IMR-90 (cell line): ENCODE data around the gene CDC73. TPM values are rescaled to one million over a fixed set of nuclear protein-coding genes. Genes with fewer than 3 reads are reported as not detected.

Source experiments
- ATAC-seq: fragments of 200-7000 bp; cut with Tn5 transposase; 2 replicates; pipeline ENCODE4 v1.9.1; 2020; ENCODE audit warnings: low read depth, mild to moderate bottlenecking, moderate library complexity
- BruUV-seq: library from RNA; stranded (reverse); fragments of 400-500 nt; replicated peaks from 2 replicates; lab custom pipeline; 2021; lab: Mats Ljungman, UMichigan
- CTCF ChIA-PET: fragments of 300-600 bp; formaldehyde crosslinking; extraction: SDS; loops from one replicate; lab custom pipeline; 2021; ENCODE audit warnings: antibody characterized with exemption; lab: Yijun Ruan, JAX
- POLR2A ChIA-PET: fragments of 300-600 bp; sonication (Branson Sonifier 250); formaldehyde crosslinking; loops from one replicate; lab custom pipeline; 2022; ENCODE audit warnings: antibody characterized with exemption; ENCODE audit not compliant: unreplicated experiment; lab: Charles Lee
- DNase-seq: peaks from one replicate; pipeline ENCODE4 v3.0.0; 2013
- H2AFZ ChIP-seq: replicated peaks from 2 replicates; pipeline ENCODE3; 2013; ENCODE audit warnings: low read length, mild to moderate bottlenecking; ENCODE audit not compliant: poor library complexity
- H2AK5ac ChIP-seq: 2 replicates; pipeline ENCODE4 v1.6.1; 2013; ENCODE audit warnings: low read depth, low read length, inconsistent platforms
- H2AK9ac ChIP-seq: replicated peaks from 2 replicates; pipeline ENCODE3; 2013; ENCODE audit warnings: mild to moderate bottlenecking, low read depth, low read length, moderate library complexity; ENCODE audit not compliant: poor library complexity
- H2BK120ac ChIP-seq: 2 replicates; pipeline ENCODE4 v1.6.1; 2013; ENCODE audit warnings: low read depth, low read length, inconsistent platforms
- H2BK15ac ChIP-seq: 3 replicates; pipeline ENCODE4 v1.6.1; 2013; ENCODE audit warnings: low read depth, low read length, inconsistent platforms
- H2BK20ac ChIP-seq: 2 replicates; pipeline ENCODE4 v1.6.1; 2013; ENCODE audit warnings: low read depth, mild to moderate bottlenecking, inconsistent platforms, low read length, moderate library complexity
- H2BK5ac ChIP-seq: 2 replicates; pipeline ENCODE4 v1.6.1; 2013; ENCODE audit warnings: mild to moderate bottlenecking, low read depth, low read length, inconsistent platforms; ENCODE audit not compliant: poor library complexity, severe bottlenecking
- H3K14ac ChIP-seq: replicated peaks from 2 replicates; pipeline ENCODE4 v1.6.1; 2013; ENCODE audit warnings: low read depth, low read length, inconsistent platforms
- H3K18ac ChIP-seq: 2 replicates; pipeline ENCODE4 v1.6.1; 2013; ENCODE audit warnings: low read depth, low read length, control low read depth
- H3K23ac ChIP-seq: 2 replicates; pipeline ENCODE4 v1.6.1; 2013; ENCODE audit warnings: low read depth, low read length, inconsistent platforms
- H3K27ac ChIP-seq: 2 replicates; pipeline ENCODE4 v1.5.1; 2013; ENCODE audit warnings: mild to moderate bottlenecking, control low read depth, low read length; ENCODE audit not compliant: insufficient read depth
- H3K27me3 ChIP-seq: 2 replicates; pipeline ENCODE4 v1.6.1; 2013; ENCODE audit warnings: low read length; ENCODE audit not compliant: control insufficient read depth, insufficient read depth
- H3K36me3 ChIP-seq: 2 replicates; pipeline ENCODE4 v1.6.1; 2013; ENCODE audit warnings: low read length, mixed read lengths; ENCODE audit not compliant: control insufficient read depth, insufficient read depth
- H3K4ac ChIP-seq: 2 replicates; pipeline ENCODE4 v1.6.1; 2013; ENCODE audit warnings: low read depth, low read length, inconsistent platforms
- H3K4me1 ChIP-seq: 2 replicates; pipeline ENCODE4 v1.6.1; 2013; ENCODE audit warnings: low read length, mixed read lengths; ENCODE audit not compliant: control insufficient read depth, insufficient read depth
- H3K4me2 ChIP-seq: 2 replicates; pipeline ENCODE4 v1.6.1; 2013; ENCODE audit warnings: low read depth, mild to moderate bottlenecking, control low read depth, low read length, moderate library complexity
- H3K4me3 ChIP-seq: 2 replicates; pipeline ENCODE4 v1.5.1; 2013; ENCODE audit warnings: low read depth, mild to moderate bottlenecking, control low read depth, low read length, moderate library complexity; ENCODE audit not compliant: insufficient read depth
- H3K56ac ChIP-seq: 2 replicates; pipeline ENCODE4 v1.6.1; 2013; ENCODE audit warnings: low read length, inconsistent platforms; ENCODE audit not compliant: insufficient read depth; ENCODE audit errors: extremely low read depth
- H3K79me1 ChIP-seq, 2 experiments: 2 replicates each; pipeline ENCODE4 v1.6.1; 2013; ENCODE audit warnings: low read length in 2 of 2, inconsistent platforms in 1 of 2, low read depth in 1 of 2
- H3K9ac ChIP-seq: 2 replicates; pipeline ENCODE4 v1.6.1; 2013; ENCODE audit warnings: low read depth, low read length, control low read depth
- H3K9me1 ChIP-seq: 2 replicates; pipeline ENCODE4 v1.6.1; 2013; ENCODE audit warnings: low read length, inconsistent platforms; ENCODE audit not compliant: insufficient read depth
- H3K9me3 ChIP-seq: 2 replicates; pipeline ENCODE4 v1.6.1; 2013; ENCODE audit warnings: low read length; ENCODE audit not compliant: control insufficient read depth, insufficient read depth
- H4K20me1 ChIP-seq: 2 replicates; pipeline ENCODE4 v1.6.1; 2013; ENCODE audit warnings: low read length, inconsistent platforms; ENCODE audit not compliant: insufficient read depth
- H4K5ac ChIP-seq: 2 replicates; pipeline ENCODE4 v1.6.1; 2013; ENCODE audit warnings: mild to moderate bottlenecking, low read depth, low read length, control low read depth
- H4K8ac ChIP-seq, 2 experiments: 2 replicates each; pipeline ENCODE4 v1.6.1; 2013; ENCODE audit warnings: low read depth in 2 of 2, low read length in 2 of 2, control low read depth in 1 of 2, inconsistent platforms in 1 of 2
- H4K91ac ChIP-seq: 2 replicates; pipeline ENCODE4 v1.6.1; 2013; ENCODE audit warnings: low read depth, low read length, inconsistent platforms; ENCODE audit not compliant: insufficient read depth
- BHLHE40 ChIP-seq: fragments of 150-350 bp; IDR thresholded peaks from 2 replicates; pipeline ENCODE4 v1.6.1; 2016; ENCODE audit warnings: mild to moderate bottlenecking, low read depth, low read length
- CEBPB ChIP-seq: IDR thresholded peaks from 2 replicates; pipeline ENCODE4 v1.6.1; 2012; ENCODE audit warnings: low read depth, low read length, improper control_type of control experiment
- MAFK ChIP-seq: IDR thresholded peaks from 2 replicates; pipeline ENCODE4 v1.6.1; 2012; ENCODE audit warnings: low read depth, low read length, improper control_type of control experiment
- MXI1 ChIP-seq: IDR thresholded peaks from 2 replicates; pipeline ENCODE4 v1.6.1; 2012; ENCODE audit warnings: low read depth, mild to moderate bottlenecking, low read length, moderate library complexity, borderline replicate concordance
- NFE2L2 ChIP-seq: fragments of 150-350 bp; IDR thresholded peaks from 2 replicates; pipeline ENCODE4 v1.6.1; 2016; ENCODE audit warnings: low read depth, mild to moderate bottlenecking, low read length
- POLR2A ChIP-seq: IDR thresholded peaks from 2 replicates; pipeline ENCODE4 v1.6.1; 2012; ENCODE audit warnings: mild to moderate bottlenecking, low read depth, low read length
- RAD21 ChIP-seq: IDR thresholded peaks from 2 replicates; pipeline ENCODE4 v1.6.1; 2012; ENCODE audit warnings: low read length, improper control_type of control experiment
- RCOR1 ChIP-seq: IDR thresholded peaks from 2 replicates; pipeline ENCODE4 v1.6.1; 2012; ENCODE audit warnings: mild to moderate bottlenecking, low read length, improper control_type of control experiment; ENCODE audit not compliant: insufficient replicate concordance
- WGBS, 2 experiments: methylation state at CpG; one replicate each; pipeline versions ENCODE4 v1.1.5 to v1.1.7; 2013; ENCODE audit warnings: missing lambda C conversion rate in 2 of 2; ENCODE audit not compliant: insufficient read length in 1 of 2; ENCODE audit errors: extremely low coverage in 2 of 2; 5-methylcytosine and 5-hydroxymethylcytosine counted together
- dilution Hi-C: fragments of 300-500 bp; cut with HindIII; formaldehyde crosslinking; loops from one replicate; pipeline ENCODE4 v1.14.3; 2018; ENCODE audit warnings: low sequenced_read_pairs; ENCODE audit not compliant: unreplicated experiment
- in situ Hi-C: fragments of 300-500 bp; cut with MboI; formaldehyde crosslinking; loops from 3 replicates; pipeline ENCODE4 v1.14.3; 2019; ENCODE audit warnings: low sequenced_read_pairs, inconsistent platforms, mixed read lengths
- intact Hi-C: fragments of 100-400 bp; cut with micrococcal nuclease; formaldehyde crosslinking; loops from 2 replicates; pipeline ENCODE4 v1.10.0; 2022
- polyA plus RNA-seq, 3 experiments: library from polyadenylated mRNA; depleted of rRNA; stranded (reverse); fragments of >200 nt; gene quantifications; 2 replicates each; pipeline ENCODE4 v1.2.3, GENCODE V29; 2012; ENCODE audit warnings: low replicate concordance in 1 of 3
- total RNA-seq: library from RNA; depleted of rRNA; stranded (reverse); fragments of >200 nt; gene quantifications from 2 replicates; pipeline ENCODE4 v1.2.3, GENCODE V29; 2012
- TF ChIP-seq, protein P1 (sequence below): conservative IDR thresholded peaks from 2 replicates; pipeline ENCODE4 v1.5.1; 2012; ENCODE audit warnings: mild to moderate bottlenecking, low read depth, low read length, improper control_type of control experiment
- TF ChIP-seq, protein P2 (sequence below): fragments of 150-350 bp; IDR thresholded peaks from 2 replicates; pipeline ENCODE4 v1.6.1; 2016; ENCODE audit warnings: low read depth, mild to moderate bottlenecking, low read length, moderate library complexity, borderline replicate concordance

Gene CDC73
- total and polyA plus RNA-seq, 2 of the 4 experiments (the other 2 are of a cell fraction) = 22.1 to 29.6 TPM

DNA sequence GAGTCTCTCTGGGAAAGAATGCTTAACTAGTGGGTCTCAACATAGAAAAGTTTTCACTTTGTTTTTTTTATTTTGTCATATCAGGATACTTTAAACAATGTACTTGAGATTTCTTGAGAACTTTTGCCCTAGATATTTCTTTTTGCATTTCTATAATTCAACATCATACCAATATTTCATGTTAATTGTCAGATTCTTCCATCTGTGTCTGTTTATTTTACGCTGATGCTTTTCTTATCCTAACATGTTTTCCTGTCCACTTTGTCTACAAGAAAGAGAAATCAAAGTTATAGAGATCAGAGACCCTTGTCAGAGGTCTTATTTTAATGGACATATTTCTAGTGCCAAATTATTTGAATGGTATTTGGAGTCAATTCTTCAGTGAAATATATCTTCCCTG is 160.1 kb downstream of the CDC73 start:
- no peak overlapping the region for H4K5ac ChIP-seq
- intact Hi-C loops (loop anchor here (10.0 kb wide), 1 partner anchor 113 kb away; no protein-coding TSS in a partner anchor), in situ Hi-C loops (no loop called here), dilution Hi-C loops (no loop called here)
- no peaks in the 10 kb centered on the region for H3K9me3 ChIP-seq
- POLR2A ChIA-PET = no interaction called here
- BruUV-seq = no TSS peak
- H3K36me3 ChIP-seq = no peaks in the 10 kb centered on the region
- H4K20me1 ChIP-seq = no peaks in the 10 kb centered on the region
- DNase-seq (no peak), ATAC-seq (no peak)
- H3K9me1 ChIP-seq = no peaks in the 10 kb centered on the region
- no peak overlapping the region for H3K56ac ChIP-seq
- no peak overlapping the region for H2AK9ac ChIP-seq
- H2BK20ac ChIP-seq = no peak overlapping the region
- CTCF ChIA-PET = no interaction called here
- no peak overlapping the region for H3K27ac ChIP-seq
- H3K4me2 ChIP-seq = no peak overlapping the region
- WGBS, 2 experiments = no CpG with 5 or more reads among the region's 1 CpG
- H3K79me1 ChIP-seq = no peaks in the 10 kb centered on the region
- no peak overlapping the region for H3K9ac ChIP-seq
- H3K4ac ChIP-seq = no peak overlapping the region
- no peak overlapping the region for H3K23ac ChIP-seq
- H2BK15ac ChIP-seq = no peak overlapping the region
- no peak overlapping the region for H3K14ac ChIP-seq
- H2BK5ac ChIP-seq = no peak overlapping the region
- no peak overlapping the region for H4K91ac ChIP-seq
- no peak overlapping the region for H2AK5ac ChIP-seq
- H3K18ac ChIP-seq = no peak overlapping the region
- no peak overlapping the region for H4K8ac ChIP-seq
- H3K4me1 ChIP-seq = peaks cover 4% of the 10 kb centered on the region
- TF ChIP-seq MXI1 (no peak), POLR2A (no peak), BHLHE40 (no peak), RAD21 (no peak), NFE2L2 (no peak), CEBPB (no peak), RCOR1 (no peak), MAFK (no peak)
- TF ChIP-seq, protein P1, sequence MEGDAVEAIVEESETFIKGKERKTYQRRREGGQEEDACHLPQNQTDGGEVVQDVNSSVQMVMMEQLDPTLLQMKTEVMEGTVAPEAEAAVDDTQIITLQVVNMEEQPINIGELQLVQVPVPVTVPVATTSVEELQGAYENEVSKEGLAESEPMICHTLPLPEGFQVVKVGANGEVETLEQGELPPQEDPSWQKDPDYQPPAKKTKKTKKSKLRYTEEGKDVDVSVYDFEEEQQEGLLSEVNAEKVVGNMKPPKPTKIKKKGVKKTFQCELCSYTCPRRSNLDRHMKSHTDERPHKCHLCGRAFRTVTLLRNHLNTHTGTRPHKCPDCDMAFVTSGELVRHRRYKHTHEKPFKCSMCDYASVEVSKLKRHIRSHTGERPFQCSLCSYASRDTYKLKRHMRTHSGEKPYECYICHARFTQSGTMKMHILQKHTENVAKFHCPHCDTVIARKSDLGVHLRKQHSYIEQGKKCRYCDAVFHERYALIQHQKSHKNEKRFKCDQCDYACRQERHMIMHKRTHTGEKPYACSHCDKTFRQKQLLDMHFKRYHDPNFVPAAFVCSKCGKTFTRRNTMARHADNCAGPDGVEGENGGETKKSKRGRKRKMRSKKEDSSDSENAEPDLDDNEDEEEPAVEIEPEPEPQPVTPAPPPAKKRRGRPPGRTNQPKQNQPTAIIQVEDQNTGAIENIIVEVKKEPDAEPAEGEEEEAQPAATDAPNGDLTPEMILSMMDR = no peak
- TF ChIP-seq, protein P2, sequence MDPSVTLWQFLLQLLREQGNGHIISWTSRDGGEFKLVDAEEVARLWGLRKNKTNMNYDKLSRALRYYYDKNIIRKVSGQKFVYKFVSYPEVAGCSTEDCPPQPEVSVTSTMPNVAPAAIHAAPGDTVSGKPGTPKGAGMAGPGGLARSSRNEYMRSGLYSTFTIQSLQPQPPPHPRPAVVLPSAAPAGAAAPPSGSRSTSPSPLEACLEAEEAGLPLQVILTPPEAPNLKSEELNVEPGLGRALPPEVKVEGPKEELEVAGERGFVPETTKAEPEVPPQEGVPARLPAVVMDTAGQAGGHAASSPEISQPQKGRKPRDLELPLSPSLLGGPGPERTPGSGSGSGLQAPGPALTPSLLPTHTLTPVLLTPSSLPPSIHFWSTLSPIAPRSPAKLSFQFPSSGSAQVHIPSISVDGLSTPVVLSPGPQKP = no peak
- H3K27me3 ChIP-seq = no peaks in the 10 kb centered on the region
- no peak overlapping the region for H2AFZ ChIP-seq
- no peak overlapping the region for H3K4me3 ChIP-seq
- no peak overlapping the region for H2BK120ac ChIP-seq
